Hematopoietic multipotent progenitor cell treated with erythropoietin and hydrocortisone succinate and interleukin-3 and kit ligand, for 17 days (in vitro differentiated cells): Measurements from ENCODE around the gene NTN1.
"Not testable (repeated sequence)": the region's sequence is repeated elsewhere in the genome, so short reads cannot be mapped to it uniquely, and the experiment has no call there.

Experiments used
- DNase-seq: peaks from one replicate; pipeline ENCODE4 v3.0.0-alpha.2; 2015; ENCODE audit warnings: low spot score

NTN1 gene

GRCh38 chr17:9021158-9021991 is at the start of gene NTN1:
NTN1 (plus strand) TSS chr17:9021510; CDS start chr17:9022374, 864 bp downstream.
- no peak for DNase-seq

- DNase-seq = no peak
These were observed 46.1 kb upstream of the NTN1 start for GRCh38 chr17:8975091-8975725.

GRCh38 chr17:8976638-8977037 is 44.7 kb upstream of the NTN1 start:
- no peak for DNase-seq

GRCh38 chr17:8979715-8980114 is 41.6 kb upstream of the NTN1 start:
- DNase-seq = no peak

GRCh38 chr17:8981443-8981842 is 39.9 kb upstream of the NTN1 start:
- DNase-seq = no peak

- not testable (repeated sequence) for DNase-seq
These were observed 37.1 kb upstream of the NTN1 start for GRCh38 chr17:8984225-8984624.

- no peak for DNase-seq
These were observed 36.1 kb upstream of the NTN1 start for GRCh38 chr17:8985054-8985701.

GRCh38 chr17:8986295-8986694 is 35.0 kb upstream of the NTN1 start:
- no peak for DNase-seq

- DNase-seq = not testable (repeated sequence)
These were observed 32.9 kb upstream of the NTN1 start for GRCh38 chr17:8988263-8988935.

- DNase-seq = peak; percentile 16
These were observed 29.6 kb upstream of the NTN1 start for GRCh38 chr17:8991514-8992285.

GRCh38 chr17:8994319-8994718 is 27.0 kb upstream of the NTN1 start:
- DNase-seq = no peak

- no peak for DNase-seq
These were observed 25.6 kb upstream of the NTN1 start for GRCh38 chr17:8995711-8996110.

GRCh38 chr17:8997994-8998628 is 23.2 kb upstream of the NTN1 start:
- DNase-seq = peak; percentile 36

GRCh38 chr17:9001559-9001958 is 19.8 kb upstream of the NTN1 start:
- DNase-seq = no peak

GRCh38 chr17:9002227-9002605 is 19.1 kb upstream of the NTN1 start:
- DNase-seq = no peak

GRCh38 chr17:9002606-9003354 is 18.5 kb upstream of the NTN1 start:
- DNase-seq = no peak

- DNase-seq = no peak
These were observed 17.8 kb upstream of the NTN1 start for GRCh38 chr17:9003355-9004131.

GRCh38 chr17:9004132-9004960 is 17.0 kb upstream of the NTN1 start:
- DNase-seq = no peak

GRCh38 chr17:9004961-9005285 is 16.4 kb upstream of the NTN1 start:
- DNase-seq = no peak
